HG03135 (cell line): ENCODE measurements around the gene TMEM132D.

Experiments used
- ATAC-seq: cut with Tn5 transposase; IDR thresholded peaks from one replicate; pipeline ENCODE4 v1.9.1; 2021; ENCODE audit warnings: mild to moderate bottlenecking, moderate library complexity; ENCODE audit not compliant: unreplicated experiment

Gene TMEM132D

DNA sequence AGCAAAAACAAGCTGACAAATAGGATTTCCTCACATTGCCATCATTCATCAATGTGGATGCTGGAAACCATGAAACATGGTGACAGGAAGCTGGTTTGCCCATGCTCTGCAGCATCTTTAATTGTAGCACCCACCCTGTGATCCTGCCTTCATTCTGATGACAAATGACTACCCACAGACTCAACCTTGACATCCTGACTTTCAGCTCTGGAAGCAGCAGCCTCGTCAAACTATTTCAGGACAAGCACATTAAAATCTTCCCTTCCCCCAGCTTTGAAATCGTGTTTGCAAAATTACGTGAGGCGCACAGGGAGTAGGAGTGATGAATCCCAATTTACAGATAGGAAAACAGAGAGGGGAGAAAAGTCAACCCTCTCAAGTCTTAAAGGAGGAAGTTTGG lies 765.0 kb downstream of the TMEM132D start:
- ATAC-seq = no peak

DNA sequence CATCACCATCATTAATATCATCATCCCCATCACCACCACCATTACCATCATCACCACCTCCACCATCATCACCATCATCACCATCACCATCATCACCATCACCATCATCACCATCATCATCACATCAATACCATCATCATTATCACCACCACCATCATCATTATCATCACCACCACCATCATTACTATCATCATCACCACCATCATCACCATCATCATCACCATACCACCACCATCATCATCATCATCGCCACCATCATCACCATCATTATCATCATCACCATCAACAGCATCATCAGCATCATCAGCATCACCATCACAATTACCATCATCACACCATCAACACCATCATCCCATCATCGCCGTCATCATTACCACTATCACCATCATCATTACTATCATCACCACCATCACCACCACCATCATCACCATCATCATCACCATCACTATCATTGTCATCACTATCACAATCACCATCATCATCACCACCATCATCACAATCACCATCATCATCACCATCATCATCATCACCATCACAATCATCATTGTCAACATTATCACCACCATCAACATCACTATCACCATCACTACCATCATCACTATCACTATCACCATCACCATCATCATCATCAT lies 767.0 kb downstream of the TMEM132D start:
- no peak for ATAC-seq

DNA sequence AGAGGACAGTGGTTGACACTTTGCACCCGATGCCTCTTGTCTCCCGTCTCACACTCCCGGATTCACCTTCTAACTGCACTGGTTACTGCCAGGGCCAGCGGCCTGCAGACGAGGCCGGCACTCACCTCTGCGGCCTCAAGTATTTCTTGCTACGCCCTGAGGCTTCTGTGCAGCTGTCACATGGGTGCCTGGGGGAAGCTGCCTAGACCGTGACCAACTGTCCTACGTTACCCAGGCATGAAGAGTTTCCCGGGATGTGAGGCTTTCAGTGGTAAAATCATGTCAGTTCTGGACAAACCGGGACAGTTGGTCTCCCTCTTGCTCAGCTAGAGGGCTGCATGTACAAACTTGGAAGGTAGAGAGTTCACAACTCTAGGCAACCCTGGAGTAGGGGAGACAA lies 776.1 kb downstream of the TMEM132D start:
- no peak for ATAC-seq

DNA sequence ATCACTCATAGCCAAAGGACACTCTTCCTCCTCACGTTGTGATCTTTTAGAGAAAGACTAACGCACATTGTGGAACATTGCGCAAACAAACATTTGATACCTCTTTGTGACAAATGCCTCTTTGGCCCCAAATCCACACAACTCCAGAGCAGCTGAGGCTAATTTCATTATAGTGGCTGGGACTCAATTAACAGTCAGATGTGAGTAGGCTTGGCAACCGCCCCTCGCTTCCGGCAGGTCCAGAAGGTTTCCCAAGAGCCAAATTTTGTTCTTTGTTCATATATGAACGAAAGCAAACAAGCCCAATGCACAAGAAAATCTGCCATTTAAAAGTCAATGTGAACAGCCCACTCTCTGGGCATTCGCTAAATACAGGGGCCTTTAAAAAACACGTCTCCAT lies 776.6 kb downstream of the TMEM132D start:
- ATAC-seq = no peak

DNA sequence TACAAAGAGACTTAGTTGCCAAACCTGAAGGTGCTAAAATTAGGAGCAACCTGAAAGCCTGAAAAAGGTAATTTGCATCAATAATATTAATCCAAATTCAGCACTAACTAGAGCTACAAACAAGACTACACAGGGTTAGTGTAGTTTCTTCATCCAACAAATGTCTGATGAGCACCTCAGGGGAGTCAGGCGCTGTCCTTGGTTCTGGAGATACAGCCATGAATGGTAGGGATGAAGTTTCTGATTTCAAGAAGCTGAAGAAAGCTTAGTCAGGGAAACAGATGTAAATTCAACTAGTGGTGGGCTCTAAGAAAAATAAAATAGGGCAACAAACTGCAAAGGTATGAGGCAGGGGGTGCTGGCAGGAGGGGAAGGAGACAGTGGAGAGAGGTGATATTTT lies 784.3 kb downstream of the TMEM132D start:
- ATAC-seq = no peak

DNA sequence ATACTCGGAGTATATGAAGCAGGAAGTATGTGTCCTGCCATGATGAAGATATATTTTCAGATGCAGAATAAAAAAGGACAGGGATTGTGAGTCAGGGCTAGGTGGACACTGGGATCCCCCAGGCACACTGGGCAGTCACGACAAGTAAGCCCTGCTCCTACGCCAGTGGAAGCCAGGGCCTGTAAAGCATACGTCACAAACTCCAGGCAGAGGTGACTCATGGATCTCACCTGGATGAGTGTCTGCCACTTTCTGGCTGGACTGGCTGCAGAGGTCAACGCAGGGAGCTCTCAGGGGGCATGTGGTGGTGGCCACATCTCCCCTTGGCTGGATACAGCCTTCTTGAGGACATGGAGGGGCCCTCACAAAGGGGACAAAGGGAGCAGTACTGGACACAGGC lies 788.3 kb downstream of the TMEM132D start:
- no peak for ATAC-seq

DNA sequence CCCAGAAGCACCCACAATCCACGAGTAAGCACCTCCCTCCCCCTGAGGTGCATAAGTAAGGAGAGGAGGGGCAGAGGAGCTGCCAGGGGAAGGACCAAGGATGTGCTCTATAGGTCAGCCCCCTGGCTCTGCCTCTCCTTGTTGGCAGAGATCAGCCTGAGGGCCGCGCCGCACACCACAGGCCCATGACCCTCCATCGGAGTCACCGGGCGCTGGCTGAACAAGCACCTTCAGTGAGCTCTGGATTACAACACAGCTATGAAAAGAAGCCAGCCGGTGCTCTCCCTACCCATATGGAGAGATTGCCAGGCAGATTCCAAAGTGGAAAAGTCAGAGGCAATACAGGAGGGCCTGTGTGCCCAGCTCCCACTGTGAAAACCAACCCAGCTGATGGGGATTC lies 793.2 kb downstream of the TMEM132D start:
- no peak for ATAC-seq

DNA sequence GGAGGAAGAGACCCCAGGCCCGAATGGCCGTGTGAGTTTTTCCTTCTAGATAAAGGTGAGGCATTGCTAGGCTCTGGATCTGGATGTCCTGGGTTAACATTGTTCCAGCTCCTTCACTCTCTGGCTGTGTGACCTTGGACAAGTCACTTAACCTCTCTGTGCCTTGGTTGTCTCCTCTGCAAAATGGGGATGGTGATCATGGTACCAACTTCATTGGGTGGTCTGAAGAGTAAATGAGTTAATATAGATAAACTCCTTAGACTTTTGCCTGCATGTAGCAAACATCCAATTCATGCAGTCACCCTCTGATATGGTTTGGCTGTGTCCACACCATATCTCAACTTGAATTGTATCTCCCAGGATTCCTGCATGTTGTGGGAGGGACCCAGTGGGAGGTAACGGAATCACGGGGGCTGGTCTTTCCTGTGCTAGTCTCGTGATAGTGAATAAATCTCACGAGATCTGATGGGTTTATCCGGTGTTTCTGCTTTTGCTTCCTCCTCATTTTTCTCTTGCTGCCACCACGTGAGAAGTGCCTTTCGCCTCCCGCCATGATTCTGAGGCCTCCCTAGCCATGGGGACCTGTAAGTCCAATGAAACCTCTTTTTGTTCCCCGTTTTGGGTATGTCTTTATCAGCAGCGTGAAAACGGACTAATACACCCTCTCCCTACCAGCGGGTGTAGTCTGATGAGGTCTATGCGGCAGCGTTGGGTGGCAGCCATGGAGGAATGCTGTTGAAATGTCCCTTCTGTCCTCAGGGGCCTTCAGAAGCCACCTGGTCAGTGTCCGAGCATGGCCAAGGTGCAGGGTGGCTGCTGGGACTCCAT lies 794.4 kb downstream of the TMEM132D start:
- ATAC-seq = no peak

DNA sequence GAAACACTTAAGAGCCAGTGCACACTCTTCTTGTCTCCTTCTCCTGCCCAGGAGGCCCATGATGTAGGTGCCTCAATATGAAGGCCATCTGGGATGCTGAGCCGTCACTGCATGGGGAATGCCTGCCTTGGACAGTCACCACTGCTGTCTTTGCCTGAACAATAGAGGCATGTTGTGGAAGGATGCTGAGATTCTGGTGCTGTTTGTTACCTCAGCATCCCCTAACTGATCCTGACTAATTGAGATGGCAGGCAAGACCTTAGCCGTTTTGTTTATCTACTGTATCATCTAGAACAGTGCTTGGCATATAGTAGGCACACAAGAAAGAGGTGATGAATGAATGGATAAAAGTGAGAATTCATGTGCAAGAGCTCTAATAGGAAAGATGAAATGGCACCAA lies 797.1 kb downstream of the TMEM132D start:
- no peak for ATAC-seq

DNA sequence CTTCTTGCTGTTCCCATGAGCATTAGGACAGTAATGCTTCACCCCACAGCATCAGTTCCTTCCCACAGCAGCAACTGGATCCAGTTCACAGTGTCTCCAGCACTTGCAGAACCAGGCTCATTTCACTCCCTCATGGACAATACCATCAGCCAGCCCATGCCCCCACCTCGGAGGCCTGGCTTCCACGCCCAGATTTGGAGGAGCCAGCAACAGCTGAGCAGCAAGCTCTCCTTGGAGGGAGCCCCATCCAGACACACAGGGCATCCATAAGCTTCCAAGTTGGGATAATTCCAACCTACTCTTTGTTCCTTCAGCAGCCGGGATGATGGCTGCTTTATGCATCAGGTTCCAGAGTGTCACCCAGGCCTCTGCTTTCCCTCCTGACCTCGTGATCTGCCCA lies 800.6 kb downstream of the TMEM132D start:
- no peak for ATAC-seq

DNA sequence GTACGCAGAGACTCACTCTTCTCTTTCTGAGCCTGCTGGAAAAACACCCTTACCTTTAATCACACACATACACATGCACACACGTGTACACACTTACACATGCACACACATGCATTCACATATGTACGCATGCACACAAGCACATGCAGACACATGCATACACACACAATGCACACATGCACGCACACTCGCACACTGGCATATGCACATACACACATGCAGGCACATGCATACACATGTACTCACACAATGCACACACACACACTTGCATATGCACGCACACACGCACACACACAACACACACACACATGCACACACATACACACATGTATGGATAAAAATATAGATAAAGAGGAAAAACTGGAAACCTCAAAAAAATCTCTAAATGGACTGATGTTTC lies 801.6 kb downstream of the TMEM132D start:
- ATAC-seq = no peak

DNA sequence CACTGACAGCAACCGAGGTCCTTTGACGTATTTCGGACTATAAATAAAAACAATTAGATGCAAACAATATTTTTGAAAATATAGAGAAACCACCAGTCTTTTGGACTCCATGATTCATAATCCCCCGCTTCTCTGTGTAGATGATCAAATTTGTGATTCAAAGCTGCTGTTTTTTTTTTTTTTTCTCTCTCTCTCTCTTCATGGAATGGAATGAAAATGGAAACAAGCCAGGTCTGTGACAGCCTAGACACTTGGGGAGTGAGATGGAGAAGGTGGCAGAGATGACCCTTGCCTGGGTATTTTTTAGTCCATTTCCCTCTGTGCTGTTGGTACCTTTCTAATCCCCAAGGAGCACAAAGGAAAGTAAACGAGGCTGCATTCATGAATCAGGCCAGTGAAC lies 802.0 kb downstream of the TMEM132D start:
- ATAC-seq = no peak

DNA sequence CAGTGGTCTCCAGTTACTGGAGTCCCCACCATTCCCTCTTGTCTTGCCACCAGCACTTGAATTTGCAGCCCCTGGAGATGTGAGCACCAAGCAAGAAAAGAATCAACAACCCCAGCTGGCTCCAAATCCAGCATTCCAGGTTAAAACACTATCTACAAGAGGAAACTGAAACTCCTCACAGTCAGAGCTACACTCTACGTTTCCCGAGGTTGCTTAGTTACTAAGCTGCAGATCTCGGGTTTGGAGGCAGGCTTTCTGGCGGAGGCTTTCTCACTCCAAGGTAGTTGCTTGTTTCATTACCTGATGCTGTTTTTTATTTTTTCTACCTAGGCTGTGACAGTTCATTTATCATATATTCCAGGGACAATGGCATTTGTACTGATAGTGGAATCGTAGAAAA lies 802.4 kb downstream of the TMEM132D start:
- no peak for ATAC-seq

DNA sequence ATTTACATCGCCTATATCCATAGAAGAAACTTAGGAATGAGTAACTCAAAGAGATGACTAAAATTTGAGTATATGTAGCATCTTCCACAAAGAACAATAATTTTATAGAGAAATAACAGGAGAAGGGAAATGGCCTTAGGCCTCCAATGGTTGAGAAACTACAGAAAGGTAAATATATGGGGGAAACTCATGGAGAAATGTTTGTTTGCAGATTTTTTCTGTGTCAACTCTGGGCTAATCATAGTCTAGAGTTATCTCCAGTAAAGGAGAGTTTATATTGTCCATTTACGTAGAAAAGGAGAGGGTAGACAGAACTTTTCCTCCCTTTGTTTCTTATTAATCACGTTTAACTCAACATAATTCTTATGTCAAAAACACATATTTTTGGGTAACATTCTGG lies 806.4 kb downstream of the TMEM132D start:
- ATAC-seq = no peak

DNA sequence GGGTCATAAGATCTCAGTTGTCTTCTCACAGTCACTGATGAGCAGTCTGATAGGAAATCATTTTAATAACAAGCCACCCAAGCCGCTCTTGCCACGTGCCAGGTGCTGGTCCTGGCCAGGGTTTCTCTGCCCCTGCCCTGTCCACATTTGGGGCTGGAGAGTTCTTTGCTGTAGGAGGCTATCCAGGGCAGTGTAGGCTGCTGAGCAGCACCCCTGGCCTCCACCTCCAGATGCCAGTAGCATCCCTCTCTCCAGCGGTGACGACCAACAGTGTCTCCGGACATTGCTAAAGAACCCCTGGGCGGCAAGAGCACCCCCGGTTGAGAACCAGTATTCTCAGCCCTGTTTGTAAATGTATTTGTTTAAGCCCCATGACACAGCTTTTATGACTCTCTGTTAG lies 806.9 kb downstream of the TMEM132D start:
- no peak for ATAC-seq

DNA sequence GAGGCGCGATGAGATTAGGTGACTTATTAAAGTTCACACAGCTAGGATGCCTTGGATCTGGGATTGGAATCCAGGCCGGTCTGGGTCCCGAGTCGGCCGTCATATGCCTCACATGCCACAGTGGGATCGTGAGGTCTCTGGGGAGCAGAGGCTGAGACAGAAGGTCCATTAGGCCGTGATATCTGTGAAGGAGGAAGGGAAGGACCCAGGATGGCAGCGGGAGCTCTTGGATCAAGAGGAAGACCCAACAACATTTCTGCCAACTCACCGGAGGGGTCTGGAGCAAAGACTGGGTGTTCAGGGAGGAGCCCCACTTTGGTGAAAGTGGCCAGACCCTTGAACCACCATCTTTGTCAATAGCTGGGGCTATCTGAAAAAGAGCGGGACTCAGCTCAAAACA lies 807.6 kb downstream of the TMEM132D start:
- no peak for ATAC-seq

DNA sequence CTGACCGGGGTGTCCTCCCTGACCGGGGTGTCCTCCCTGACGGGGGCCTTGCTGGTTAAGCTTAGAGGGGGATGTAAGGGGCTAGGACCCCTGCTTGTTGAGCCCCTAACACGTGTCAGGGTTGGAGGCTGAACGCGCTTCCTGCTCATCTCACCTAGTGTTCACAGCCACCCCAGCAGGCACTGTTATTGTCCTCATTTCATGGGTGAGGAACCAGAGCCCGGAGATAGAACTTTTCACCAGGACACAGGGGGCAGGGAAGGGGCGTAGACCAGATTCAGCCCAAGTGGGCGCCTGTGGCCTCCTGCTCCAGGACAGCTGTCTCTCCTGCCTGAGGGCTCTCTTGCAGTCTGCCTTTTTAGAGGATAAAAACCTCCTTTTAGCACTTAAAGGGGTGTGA lies 814.2 kb downstream of the TMEM132D start:
- no peak for ATAC-seq

DNA sequence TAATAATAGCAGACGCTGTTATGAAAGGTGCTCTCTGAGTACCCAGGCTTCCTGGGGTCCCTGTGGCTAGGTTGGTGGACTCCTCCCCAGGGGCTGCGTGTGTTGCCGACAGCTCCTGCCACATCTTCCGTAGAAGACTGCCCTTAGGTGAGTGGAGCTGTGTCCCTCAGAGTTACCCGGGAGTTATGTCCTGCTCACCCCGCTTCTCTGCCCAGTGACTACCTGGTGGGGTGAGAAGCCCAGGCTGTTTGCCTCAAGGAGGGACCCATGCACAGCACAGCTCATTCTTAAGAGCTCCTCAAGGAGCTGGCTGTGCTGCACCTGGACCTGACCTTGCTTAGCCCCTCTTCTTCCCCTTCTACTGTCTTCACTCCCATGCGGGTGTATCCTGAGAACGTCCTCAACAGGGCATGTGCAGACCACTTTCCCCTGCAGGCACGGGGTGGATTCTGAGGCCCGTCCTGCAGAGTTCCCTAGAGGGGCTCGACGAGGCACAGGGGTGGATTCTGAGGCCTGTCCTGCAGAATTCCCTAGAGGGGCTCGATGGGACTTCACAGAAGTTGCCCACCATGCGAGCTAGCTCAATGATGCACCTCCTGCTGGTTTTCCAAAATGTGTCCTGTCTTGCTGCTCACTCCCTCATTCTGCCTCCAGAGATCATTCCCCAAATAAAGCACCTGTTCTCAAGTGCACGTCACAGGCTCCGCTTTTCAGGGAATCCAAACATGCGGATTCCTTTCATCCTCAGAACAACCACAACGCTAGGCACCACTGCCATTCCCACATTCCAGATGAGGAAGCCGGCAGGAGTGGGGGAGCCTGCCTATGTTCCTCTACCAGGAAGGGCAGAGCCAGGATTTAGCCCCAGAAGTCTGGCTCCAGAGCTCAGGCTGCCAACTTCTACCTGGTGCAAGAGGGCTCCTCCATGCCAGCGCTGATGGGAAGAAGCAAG lies 818.7 kb downstream of the TMEM132D start:
- ATAC-seq = no peak

DNA sequence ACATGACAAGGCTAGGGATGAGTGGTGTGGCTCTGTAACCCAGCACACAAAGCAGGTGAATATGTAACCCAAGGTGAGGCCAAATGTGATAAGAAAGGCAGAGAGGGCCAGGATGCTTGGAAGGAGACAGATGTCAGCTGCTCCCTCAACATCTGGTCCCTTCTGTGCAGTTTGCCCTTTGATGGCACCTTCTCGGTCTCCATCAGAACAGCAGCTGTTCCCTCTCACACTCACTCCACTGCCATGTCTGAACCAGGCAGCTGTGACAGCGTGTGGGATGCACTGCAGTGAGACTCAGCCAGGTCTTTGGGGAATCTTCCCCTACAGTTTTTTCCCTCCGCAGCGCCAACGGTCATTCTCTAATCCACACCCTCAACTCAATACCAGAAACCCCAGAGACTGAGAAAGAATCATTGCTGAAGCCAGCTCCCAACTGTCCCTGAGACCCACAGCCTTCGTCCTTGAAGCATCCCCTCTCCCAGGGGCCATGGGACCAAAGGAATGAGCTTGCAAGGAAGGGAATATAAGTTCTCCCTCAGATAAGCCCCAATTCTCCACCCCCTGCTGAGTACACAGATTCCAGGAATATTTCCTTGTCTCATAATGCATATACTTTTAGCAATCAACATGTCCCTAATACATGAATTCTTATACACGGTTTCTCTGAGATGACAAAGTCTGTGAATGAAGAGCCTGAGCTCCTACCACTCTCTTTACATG lies 820.5 kb downstream of the TMEM132D start:
- no peak for ATAC-seq

DNA sequence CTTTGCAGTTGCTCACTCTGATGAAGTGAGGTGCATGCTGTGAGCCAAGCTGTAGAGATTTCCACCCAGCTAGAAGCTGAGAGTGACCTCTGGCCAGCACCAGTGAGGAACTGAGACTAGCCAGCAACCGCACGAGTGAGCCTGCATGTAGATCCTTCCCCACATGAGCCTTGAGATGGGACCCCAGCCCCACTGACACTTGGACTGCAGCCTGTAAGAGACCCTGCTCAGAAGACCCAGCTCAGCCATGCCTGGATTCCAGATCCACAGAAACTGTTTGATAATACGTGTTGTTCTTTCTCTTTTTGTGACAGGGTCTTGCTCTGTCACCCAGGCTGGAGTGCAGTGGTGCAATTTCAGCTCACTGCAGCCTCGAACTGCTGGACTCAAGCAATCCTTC lies 821.4 kb downstream of the TMEM132D start:
- ATAC-seq = no peak

DNA sequence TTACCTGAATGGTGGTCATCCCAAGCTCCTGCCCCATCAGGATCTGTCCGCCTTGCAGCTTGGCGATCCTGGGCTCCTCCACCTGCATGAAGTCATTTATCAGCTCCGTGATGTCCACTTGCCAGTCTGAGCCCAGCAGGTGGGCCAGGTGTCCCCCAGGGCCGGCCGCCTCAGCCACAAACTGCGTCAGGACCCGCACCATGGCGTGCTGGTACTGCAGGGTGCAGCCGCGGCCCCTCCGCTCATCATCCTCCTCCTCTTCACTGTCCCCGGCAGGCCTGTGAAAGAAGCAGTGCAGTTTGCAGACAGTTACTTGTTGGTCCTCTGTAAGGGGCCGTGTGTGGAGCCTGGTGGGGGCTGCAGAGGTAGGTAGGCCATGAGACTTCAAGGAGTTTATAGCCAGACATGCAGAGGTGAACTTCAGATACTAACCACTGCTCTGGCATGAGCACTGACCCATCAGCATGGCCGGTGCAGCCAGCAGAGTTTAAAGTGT lies 822.0 kb downstream of the TMEM132D start:
- ATAC-seq = no peak
